GM06990 (cell line): Measurements from ENCODE around the gene HIP1R.

Source experiments
- DNase-seq: peaks from one replicate; pipeline ENCODE4 v3.0.0-alpha.2; 2011; ENCODE audit not compliant: insufficient read length; ENCODE audit errors: extremely low read depth
- H3K27me3 ChIP-seq: replicated peaks from 2 replicates; pipeline ENCODE4 v1.6.0; 2011; ENCODE audit warnings: low read length; ENCODE audit not compliant: control insufficient read depth, insufficient read depth
- H3K36me3 ChIP-seq: 2 replicates; pipeline ENCODE4 v1.5.1; 2011; ENCODE audit warnings: low read length; ENCODE audit not compliant: control insufficient read depth, insufficient read depth
- H3K4me3 ChIP-seq: replicated peaks from 2 replicates; pipeline ENCODE4 v1.5.1; 2011; ENCODE audit warnings: low read depth, mild to moderate bottlenecking, control low read depth, low read length
- CTCF ChIP-seq: IDR thresholded peaks from 2 replicates; pipeline ENCODE4 v1.5.1; 2011; ENCODE audit warnings: low read length, control low read depth, mild to moderate bottlenecking, inconsistent platforms; ENCODE audit not compliant: insufficient read depth, poor library complexity, severe bottlenecking

HIP1R gene

GRCh38 chr12:122866379-122866778, 31.1 kb downstream of the HIP1R start:
- Histone ChIP-seq H3K27me3 (no peaks in the 10 kb centered on the region), H3K4me3 (no peak overlapping the region), H3K36me3 (peaks cover 7% of the 10 kb centered on the region)
- no peak for TF ChIP-seq CTCF
- DNase-seq = no peak

- no peak for TF ChIP-seq CTCF
- no peaks in the 10 kb centered on the region for H3K27me3 ChIP-seq
- H3K4me3 ChIP-seq = no peak overlapping the region
- no peak for DNase-seq
- H3K36me3 ChIP-seq = peaks cover 7% of the 10 kb centered on the region
Observed at GRCh38 chr12:122866950-122867607, 31.8 kb downstream of the HIP1R start.

- H3K27me3 ChIP-seq = no peaks in the 10 kb centered on the region
- no peak overlapping the region for H3K4me3 ChIP-seq
- TF ChIP-seq CTCF = peak; percentile 7
- peaks cover 7% of the 10 kb centered on the region for H3K36me3 ChIP-seq
- DNase-seq = no peak
Observed at GRCh38 chr12:122867691-122868461, 32.6 kb downstream of the HIP1R start.

GRCh38 chr12:122868471-122869177, 33.4 kb downstream of the HIP1R start:
- Histone ChIP-seq H3K27me3 (no peaks in the 10 kb centered on the region), H3K4me3 (no peak overlapping the region)
- DNase-seq = no peak

More at GRCh38 chr12:122868471-122869177, 33.4 kb downstream of the HIP1R start:
- peaks cover 7% of the 10 kb centered on the region for H3K36me3 ChIP-seq
- no peak for TF ChIP-seq CTCF
